Measurements from ENCODE around the gene ZNF521.

The ZNF521 gene

DNA sequence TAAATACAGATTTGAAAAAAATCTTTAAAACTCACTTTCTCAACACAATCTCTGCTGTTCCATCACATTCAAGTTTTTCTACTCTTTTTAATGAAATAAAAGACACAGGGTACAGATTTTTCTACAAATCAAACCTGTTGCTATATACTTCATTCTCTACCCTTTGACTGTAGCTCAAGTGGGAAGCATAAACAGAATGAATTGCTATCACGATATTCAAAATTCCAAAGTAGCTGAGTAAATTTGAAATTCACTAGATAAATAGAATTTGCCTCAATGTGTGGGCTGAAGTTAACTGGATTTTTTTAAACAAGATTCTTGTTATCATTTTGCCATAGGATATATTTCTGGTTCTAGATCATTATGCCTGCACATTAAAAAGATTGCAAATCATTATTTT is 185.9 kb downstream of the ZNF521 start:
- DNase-seq, result no peak

DNA sequence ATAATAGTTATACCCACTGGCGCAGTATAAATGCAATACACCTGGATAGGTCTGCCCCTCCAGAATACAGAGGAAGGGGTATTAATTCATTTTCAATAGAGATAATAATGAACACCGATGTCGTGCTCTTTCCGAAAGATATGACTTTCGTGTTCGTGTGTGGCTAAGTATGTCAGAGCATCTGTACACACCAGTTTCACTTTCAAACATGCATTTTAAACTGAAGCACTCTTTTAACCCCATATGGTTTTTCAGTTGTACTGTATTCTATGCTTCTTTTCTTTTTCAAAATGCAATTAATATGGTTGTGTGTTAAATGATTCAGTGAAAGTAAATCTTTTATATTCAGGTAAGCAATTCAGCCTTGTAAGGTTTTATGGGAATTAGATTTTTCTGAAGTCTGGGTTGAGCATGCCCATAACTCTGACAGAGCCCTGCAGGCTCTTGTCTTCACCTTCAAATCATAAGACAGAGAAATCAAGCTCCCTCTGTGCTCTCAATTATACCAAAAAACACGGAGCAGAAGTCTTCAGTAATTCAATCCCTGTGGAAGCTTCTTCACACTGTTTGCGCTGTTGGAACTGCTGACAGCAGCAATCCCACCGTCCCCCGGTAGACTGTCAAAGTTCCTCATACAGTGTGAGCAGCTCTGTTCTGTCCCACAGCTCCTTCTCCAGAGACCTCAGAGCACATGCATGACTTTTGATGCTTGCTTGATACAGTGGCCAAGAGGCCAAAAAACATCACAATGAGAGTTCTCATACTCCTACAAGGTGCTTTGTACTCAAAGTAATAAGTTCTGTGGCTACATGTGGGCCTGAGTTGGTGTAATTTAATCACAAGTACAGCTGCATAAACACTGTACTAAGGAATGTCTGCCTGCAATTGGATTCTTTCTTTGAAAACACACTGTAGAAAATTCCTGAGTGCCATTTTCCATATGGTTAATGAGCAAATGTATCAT is 186.8 kb downstream of the ZNF521 start:
- peak; percentile 77 for DNase-seq

DNA sequence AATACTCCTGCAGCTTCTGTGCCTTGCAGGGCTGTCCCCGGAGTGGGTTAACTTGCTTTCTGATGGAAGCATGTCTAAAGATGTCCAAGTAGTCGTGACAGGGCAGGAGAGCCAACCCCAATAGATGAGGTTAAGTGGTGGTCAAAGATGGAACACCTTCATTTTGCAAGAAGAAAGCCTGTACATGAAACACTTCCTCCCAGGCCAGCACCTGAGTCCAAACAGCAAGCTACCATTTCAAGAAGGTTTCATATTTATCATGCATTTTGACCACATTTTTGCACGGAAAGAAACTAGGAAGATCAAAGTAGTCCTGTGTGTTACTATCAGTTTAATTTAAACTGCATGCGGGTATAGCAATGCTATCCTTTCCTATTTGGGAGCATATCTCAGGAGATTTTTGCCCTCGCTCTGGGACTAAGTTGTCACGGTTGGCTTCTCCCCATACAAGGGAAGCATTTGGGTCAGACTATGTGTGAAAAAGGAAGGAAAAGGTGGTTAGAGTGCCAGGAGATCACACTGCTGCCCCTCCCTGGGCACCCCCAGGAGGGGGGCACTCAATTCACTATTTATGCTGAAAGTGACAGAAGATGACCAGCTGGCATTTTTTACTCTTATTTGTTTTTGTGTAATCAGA is 187.6 kb downstream of the ZNF521 start:
- no peak for DNase-seq

DNA sequence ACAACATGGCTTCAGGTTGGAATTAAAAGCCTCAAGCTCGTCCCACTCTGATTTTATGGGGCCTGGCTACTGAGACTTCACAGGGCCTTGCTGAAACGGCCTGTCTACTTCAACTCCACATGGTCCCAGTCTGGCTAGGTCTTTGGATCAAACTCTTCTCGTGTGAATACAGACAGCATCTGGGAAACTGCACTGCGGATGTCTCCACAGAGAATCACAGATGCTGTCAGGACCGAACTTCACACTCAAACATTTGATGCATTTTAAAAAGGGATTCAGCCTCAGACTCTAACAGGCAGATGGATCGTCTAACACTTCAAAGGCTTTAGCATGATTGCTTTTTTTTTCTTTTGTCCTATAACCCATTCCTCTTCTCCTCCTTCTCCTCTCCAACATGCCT is 198.5 kb downstream of the ZNF521 start:
- no peak for DNase-seq

DNA sequence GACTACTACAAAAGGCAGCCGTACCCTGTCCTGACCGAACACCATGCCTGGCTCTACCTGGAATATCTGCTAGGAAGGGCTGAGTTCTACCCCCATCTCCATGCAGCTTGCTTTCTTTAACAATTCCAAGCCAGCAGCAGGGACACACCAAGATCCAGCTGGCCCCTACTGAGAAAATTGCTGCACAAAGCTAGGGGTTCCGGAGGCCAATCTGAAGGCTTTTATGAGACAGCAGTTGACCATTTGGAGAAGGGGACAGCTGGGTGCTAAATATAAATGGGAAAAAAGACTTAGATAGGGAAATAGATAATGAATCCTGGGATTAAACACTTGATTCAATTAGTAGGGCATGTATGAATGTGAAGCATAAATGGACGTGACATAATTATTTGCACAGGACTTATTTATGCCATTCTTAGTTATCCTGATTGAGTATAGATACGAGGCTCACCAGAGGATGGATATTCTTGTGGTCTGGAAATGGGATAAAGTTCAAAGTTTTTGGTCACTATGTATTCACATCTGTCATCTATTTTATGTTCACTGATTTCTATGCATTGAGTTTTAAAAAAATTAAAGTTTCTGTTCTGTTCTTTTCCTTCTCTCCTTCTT is 204.0 kb downstream of the ZNF521 start:
- no peak for DNase-seq

DNA sequence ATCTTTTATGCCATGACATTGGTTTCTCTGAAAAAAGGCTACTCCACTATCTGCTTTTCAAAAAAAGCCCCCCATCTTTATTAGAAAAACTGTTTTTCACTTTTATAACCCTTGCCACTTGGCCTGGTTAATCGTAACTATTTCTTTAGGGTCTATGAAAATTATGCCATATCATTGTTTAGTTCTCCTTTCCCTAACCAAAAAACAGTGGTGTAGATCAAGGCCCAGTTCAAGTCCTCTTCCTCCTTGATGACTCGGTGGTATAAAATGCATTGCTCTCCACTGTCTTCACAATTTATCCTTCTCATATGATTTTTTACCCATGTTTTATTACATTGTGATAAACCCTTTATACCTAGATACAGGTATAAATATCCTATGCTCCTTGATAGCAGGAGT is 205.5 kb downstream of the ZNF521 start:
- peak; percentile 23 for DNase-seq

DNA sequence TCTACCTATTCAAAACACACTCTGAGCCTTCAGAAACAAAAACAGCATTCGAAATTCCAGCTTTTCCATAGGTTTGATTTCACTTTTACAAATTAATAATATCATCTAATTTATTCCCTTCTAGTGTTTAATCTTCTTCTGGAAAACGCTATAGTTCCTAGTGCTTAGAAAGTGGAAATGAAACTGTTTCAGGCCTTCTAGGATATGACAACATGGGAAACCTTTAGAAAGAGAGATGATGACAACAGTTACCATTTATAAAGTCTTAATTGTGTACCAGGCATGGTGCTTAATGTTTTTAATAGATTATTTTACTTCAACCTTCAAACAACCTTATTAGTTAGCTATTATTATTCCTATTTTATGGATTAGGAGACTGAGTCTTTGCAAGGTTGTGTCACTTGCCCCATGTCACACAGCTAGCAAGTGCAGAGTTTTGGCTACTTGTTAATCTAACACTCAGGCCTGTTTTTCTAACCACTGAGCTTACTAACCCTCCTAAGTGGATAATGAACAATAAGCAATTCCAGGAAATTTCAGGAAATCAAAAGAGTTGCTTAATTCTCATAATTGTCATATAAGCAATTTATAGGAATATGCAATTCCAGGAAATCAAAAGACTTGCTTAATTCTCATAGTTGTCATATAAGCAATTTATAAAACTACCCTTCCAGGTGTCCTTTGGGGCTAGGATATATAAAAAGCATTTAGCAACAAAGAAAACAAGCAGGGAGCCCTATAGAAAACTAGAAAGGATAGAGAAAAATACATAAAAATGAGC is 206.0 kb downstream of the ZNF521 start:
- DNase-seq, result no peak

DNA sequence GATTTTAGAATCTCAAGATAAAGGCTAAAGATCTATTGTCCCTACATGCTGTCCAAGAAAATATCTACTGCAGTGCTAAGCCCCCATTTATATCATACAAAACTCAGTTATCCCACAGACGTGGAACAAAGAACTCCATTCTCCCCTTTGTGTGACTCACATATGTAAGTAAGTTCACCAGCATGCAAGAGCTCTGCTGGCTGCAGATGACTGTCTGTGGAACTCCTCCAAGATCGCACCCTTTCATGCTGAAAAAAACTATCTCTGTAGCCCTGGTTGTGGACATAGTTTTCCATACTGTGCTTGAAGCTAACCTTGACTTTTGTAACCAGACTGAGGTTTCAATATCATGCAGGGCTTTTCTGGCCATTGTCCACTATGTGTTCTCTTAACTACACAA is 207.1 kb downstream of the ZNF521 start:
- peak; percentile 88 for DNase-seq

DNA sequence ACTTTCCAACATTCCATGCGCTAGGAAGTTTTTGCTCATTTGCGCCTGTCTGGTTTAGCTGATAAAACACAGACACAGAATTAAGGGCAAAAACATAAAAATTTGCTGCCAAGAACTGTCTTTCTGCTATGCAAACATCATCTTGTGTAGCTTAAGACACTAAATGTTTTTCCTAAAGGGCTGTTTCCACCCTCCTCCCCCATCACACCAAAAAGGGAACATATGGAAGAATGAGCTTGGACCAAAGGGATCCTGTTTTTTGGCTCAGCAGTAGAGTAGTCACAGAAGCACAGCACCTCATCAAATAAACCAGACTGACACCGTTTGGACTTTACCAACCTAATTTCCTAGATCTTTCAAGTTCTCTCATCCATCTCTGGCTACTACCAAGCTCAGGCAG is 210.1 kb downstream of the ZNF521 start:
- no peak for DNase-seq

DNA sequence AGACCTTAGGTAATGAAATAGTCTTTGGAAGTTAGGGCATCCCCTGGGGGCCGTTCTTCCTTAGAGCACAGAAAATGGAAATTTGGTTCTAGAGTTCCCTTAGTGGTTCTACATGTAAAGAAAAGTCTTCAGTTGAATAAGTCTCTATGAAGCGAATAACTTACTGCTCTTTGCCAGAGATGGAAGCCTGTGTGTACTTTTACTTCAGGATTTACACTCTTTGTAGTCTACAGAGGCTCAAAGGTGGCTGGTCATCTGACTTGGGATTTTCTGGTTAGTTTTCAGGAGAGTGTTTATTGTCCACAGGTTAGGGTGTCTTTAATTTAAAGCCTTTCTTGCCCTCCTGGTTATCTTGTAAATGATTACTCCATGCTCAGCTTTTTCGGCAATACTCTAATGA is 210.6 kb downstream of the ZNF521 start:
- DNase-seq, result no peak

DNA sequence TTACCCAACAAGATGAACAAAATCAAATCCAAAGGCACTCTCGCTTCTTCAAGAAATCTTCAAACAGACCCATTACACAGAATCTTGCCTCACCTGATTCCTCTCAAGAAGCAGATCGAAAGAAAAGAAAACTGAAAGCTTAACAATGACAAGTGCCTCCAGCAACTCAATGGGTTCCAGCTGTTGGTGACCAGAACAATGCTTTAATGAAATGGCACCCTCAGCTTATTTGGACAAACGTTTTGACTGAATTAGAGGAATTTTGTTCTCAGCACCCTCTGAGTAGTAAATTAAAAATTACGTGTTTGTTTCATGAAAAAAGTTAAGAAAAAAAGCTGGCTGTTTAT is 211.0 kb downstream of the ZNF521 start:
- no peak for DNase-seq

DNA sequence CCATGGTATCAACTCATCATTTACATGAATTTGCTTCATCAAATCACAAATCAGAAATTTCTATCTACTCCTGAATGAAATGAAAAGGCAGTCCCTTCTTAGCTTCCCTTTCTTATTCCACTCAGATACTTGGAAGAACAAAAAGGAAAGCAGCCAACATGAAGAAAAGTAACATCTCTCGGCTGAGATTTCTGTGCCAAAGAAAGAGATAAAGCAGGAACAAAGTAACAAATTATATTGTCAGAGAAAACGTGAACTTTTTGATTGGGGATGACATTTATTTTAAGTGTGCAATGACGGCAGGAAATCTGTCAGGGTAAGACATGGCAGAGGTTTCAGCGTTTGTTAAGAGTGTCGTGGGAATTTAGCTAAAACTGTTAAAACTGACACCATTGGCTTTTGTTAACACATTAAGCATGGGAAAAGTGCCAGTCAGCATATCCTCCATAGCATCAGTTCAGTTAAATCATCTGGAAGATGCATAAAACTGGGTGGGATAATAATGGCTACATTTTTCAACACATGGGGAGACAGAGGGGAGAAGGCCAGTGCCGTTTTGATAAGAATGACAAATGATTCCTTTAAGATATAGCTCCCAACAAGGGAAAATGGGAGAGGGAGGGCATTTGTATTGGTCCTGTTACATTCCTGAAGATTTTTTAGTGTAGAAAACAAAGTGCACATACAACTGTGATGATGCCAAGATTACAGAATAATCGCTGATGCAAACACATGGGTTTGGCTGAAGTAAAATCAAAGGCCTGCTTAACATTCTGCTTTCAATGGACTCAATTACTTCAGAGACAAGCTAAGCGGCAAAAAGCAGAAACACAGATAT is 211.6 kb downstream of the ZNF521 start:
- peak; percentile 5 for DNase-seq

DNA sequence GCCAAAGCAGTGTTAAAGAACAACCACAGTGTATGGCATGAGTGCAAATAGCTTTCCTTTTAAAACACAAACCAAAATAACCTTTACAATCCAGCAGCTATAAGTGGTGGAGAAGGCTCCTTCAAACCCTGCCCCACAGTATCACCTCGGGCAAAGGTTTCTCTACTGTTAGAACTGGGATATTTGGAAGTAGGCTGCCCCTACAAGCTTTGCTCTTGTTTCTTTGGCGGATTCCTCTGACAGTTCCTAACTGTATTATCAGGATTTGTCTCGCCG is 214.8 kb downstream of the ZNF521 start:
- DNase-seq, result no peak

DNA sequence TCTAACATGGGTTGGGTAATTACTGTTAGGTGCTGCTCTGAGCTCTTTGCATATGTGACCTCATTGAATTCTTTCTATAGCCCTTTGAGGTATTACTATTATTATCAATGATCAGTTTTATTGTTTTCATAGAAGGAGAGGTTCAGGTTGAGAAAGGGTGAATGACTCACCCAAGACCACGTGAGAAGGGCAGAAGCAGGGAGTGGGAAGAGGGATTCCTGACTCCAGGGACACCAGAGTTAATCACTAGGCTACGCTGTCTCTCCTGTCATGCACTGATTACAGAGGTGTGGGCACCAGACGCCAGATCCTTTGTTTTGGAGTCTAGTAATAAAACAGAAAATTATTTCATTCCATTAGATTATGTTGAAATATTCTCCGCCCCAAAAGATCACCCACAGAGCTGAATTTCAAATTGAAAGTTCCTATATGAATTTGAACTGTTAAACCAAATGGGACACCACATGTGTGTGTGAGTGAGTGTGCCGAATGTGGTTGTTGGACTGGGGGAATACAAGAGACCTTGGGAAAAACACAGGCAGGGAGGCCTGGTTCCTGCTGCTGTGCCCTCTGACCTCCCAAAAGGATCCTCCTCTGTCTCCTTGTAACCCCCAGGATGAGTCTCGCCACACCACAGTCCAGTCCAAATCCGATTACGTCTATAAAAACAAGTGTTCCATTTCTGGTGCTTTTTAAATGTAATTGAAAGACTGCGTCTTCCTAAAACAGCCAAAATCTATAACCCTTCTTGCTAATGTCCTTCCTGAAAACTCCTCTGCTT is 215.4 kb downstream of the ZNF521 start:
- peak; percentile 4 for DNase-seq

DNA sequence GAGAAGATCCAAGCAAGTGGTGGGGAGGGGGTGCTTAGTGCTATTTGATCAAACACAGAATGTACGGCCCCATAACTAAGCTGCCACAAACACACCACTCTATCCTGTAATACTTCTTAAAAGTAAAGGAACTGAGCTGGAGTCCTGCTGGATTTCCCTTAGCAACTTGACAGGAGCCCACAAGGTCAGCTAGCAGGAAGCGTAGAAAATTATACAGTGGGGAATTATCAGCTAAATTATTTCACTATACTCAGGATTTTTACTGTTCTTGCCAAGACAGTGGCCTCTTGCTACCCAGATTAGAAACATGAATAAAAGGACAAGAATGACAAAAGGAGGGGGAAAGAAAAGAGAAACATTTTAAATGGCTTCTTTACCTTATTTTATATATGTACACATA is 217.1 kb downstream of the ZNF521 start:
- DNase-seq, result no peak

DNA sequence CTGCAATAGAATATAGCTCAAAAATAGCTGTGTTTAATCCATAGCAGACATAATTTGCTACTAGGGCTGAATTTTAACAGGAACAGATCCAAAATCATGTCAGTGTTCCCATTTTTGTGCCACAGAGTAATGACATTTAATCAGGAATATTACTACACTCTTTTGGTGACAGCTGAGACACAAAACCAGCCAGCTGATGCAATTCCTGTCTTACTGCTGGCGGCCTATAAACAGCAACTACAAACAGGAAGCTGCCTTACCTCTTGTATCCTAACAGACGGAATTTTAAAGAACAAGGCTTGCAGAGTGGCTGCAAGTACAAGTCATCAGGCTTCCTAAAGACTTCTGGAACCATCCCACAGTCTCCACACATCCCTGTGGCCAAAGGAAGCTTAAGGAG is 218.1 kb downstream of the ZNF521 start:
- DNase-seq, result no peak

DNA sequence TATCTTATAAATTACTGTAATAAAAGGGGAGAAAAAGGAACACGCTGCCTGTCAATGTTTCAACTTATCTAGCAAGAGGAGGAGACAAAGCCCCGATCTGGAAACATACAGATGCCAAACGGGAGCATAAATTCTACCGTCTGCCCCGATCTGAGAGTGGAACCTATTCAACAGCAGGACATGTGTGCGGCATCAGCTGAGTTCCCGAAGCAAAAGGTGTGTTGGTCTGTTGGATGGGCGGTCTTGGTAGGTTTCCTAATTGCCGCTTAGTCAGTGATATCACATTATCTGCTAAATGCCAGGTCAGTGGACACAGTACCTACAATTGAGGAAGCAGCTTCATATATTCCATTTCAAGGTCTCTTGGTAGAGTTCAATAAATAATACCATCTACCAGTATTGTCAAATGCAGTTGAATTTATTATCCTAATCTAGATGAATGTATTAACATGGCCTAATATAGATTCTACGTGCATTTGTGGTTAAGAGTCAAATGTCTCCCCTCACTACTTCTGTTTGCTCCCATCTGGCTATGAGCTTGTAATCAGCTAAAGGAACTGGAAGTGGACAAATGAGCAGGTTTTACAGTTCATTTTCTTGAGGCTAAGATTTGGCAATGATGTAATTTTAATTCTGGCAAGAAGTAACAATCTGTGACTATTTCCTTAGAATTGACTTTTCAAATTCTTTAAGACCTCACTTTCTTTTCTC is 219.0 kb downstream of the ZNF521 start:
- DNase-seq, result no peak

DNA sequence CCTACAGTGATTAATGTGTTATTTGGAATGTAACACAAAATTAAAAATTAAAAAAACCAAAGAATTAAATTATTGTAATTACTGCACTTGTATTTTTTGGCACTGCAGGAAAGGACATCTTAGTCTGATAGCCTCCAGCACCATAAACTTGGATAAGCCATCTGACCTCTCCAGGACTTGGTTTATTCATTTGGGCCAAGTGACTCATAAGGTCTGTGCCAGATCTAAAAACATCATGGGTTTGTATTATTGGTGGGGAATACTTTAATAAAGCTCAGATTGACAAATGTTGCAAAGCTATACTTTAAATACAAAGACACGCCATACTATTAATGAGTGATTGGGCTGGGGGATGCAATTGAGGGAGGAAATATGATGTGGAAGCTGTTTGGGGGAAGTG is 225.2 kb downstream of the ZNF521 start:
- no peak for DNase-seq

DNA sequence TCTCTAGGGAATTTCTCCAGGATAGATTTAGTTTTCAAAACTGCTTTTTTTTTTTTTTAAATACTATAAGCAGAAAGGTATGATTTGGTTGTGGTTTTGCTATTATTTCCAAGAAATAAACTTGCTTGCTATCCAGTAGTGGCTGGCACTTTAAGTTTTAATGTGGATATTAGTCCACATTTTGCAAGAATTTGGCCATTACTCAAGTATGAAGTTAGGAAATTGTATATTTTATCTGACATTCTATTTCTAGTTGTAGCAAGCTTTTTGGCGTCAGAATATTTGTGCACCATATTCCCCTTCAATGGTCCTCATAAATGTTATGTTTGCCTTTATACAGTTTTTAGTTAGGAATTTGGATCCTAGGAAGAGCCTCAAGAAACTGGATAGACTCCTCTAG is 226.3 kb downstream of the ZNF521 start:
- DNase-seq, result peak; percentile 13

DNA sequence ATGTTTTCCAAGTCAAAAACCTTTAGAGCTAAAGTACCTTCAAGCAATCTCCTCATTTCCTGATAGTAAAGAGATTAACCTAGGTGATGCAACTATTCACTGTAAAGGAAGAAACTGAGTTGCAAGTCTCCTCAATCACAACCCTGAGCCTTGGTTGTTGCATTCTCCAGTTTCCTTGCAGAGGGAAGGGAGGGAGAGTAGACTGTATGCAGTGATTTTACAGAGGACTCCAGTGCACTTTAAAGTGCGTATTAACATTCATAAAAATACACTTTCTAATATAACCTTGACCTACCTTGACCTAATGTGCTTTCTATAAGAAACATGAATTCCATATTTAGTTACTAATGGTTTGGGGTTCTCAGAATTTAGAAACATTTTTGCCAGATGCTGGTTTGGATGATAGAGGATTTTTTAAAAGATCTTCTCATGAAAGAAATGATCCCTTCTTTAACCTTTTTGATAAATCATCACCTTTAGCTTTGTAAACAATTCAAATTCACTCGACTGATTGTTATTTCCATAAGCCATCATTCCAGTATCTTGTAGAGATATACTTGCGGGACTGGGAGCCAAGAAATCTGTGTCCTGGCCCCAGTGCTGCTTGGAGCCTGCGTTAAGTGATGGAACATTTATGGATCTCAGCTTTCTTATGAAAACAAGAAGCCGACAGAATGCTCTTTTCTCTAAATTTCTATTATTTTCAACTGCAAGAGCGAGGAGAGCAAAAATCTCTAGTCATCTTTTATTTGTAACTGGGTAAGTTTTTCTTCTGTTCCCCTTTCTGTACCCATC is 228.3 kb downstream of the ZNF521 start:
- no peak for DNase-seq

Measured in fibroblast of skin of abdomen (primary cell).